Astrocyte of the spinal cord (primary cell): ENCODE data around the gene KSR1.

Experiments
- DNase-seq: peaks from one replicate; pipeline ENCODE4 v3.0.0; 2011; ENCODE audit warnings: low read depth, low spot score
- H3K4me3 ChIP-seq: 2 replicates; pipeline ENCODE4 v1.5.1; 2011; ENCODE audit warnings: low read depth, mild to moderate bottlenecking, low read length, moderate library complexity
- in situ Hi-C: cut with HindIII; loops from 2 replicates; pipeline ENCODE4 v1.10.0; 2017; ENCODE audit warnings: low sequenced_read_pairs
- TF ChIP-seq, protein P1 (sequence below): IDR thresholded peaks from 2 replicates; pipeline ENCODE4 v1.5.1; 2012; ENCODE audit warnings: low read depth, mild to moderate bottlenecking, low read length, inconsistent platforms

Gene KSR1

GRCh38 chr17:27475070-27475673 lies 18.9 kb downstream of the KSR1 start:
- no peak overlapping the region for H3K4me3 ChIP-seq
- DNase-seq, result no peak
- TF ChIP-seq, protein P1, sequence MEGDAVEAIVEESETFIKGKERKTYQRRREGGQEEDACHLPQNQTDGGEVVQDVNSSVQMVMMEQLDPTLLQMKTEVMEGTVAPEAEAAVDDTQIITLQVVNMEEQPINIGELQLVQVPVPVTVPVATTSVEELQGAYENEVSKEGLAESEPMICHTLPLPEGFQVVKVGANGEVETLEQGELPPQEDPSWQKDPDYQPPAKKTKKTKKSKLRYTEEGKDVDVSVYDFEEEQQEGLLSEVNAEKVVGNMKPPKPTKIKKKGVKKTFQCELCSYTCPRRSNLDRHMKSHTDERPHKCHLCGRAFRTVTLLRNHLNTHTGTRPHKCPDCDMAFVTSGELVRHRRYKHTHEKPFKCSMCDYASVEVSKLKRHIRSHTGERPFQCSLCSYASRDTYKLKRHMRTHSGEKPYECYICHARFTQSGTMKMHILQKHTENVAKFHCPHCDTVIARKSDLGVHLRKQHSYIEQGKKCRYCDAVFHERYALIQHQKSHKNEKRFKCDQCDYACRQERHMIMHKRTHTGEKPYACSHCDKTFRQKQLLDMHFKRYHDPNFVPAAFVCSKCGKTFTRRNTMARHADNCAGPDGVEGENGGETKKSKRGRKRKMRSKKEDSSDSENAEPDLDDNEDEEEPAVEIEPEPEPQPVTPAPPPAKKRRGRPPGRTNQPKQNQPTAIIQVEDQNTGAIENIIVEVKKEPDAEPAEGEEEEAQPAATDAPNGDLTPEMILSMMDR, result no peak
- in situ Hi-C loops, result no loop called here

GRCh38 chr17:27475981-27476895 lies 20.0 kb downstream of the KSR1 start:
- TF ChIP-seq, protein P1, result no peak
- in situ Hi-C loops, result no loop called here
- DNase-seq, result no peak
- H3K4me3 ChIP-seq, result no peak overlapping the region

GRCh38 chr17:27477050-27477888 lies 21.0 kb downstream of the KSR1 start:
- H3K4me3 ChIP-seq, result no peak overlapping the region
- in situ Hi-C loops, result no loop called here
- DNase-seq, result no peak
- TF ChIP-seq, protein P1, result no peak

GRCh38 chr17:27477971-27478684 lies 21.9 kb downstream of the KSR1 start:
- H3K4me3 ChIP-seq, result no peak overlapping the region
- DNase-seq, result no peak

DNA sequence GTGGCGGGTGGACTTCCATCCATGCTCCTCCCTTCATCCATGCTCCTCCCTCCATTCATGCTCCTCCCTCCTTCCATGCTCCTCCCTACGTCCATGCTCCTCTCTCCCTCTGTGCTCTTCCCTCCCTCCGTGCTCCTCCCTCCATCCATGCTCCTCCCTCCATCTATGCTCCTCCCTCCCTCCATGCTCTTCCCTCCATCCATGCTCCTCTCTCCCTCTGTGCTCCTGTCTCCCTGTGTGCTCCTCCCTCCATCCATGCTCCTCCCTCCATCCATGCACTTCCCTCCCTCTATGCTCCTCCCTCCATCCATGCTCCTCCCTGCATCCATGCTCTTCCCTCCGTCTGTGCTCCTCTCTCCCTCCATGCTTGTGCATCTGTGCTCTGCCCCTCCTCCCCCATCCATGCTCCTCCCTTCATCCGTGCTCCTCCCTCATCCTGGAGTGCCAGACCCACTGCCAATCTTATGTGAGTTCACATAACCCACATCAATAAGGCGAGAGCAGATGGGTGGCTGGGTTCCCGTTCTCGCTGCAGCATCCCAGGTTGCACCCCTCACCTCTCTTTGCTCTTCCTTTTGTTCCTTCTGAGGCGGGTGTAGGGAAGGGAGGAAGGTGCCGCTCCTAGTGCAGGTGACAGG lies 22.8 kb downstream of the KSR1 start:
- in situ Hi-C loops, result no loop called here
- no peak for DNase-seq
- H3K4me3 ChIP-seq, result no peak overlapping the region
- TF ChIP-seq, protein P1, result no peak

More at GRCh38 chr17:27477971-27478684, 21.9 kb downstream of the KSR1 start:
- TF ChIP-seq, protein P1, result no peak
- in situ Hi-C loops, result no loop called here
